SKM-1 treated with dmso at 0.1 percent for 144 hours (cell line): ENCODE data around the gene PPIB.

Experiments
- DNase-seq: peaks from one replicate; lab custom pipeline; 2025; ENCODE audit not compliant: unreplicated experiment; lab: John Stamatoyannopoulos, UW

Gene PPIB

DNA sequence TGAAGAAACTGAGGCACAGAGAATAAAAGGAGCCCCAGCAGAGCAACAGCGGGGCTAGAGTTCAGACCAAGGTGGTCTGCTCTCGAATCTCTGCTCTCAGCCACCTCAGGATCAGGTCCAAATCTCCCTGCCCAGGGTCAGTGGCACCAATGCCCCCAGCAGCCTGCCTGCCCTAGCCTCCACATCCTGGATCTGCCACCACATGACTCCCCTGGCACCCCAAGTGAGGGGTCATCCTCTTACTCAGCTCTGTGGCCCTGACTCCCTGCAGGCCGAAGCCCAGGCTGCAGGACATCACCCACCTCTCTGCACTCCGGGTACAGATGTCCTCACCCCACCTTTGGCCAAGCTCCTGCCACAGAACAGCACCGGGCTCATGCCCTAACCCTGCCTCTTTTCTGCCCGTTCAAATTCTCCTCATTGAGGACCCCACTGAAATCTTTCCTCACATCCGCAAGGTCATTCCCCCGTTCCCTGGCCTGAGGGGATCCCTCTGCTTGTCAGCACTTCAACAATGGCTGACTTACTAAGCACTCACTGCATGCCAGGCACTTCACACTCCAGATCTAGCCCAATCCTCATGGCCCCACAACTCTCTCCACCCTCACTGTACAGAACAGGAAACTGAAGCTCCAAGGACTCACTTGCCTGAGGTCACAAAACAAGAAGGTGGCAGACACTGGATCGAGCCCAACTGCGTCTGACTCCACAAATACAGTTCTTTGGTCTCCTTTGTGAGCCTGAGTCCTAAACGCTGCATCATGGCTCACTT lies 4.3 kb downstream of the PPIB start:
- DNase-seq = no peak

DNA sequence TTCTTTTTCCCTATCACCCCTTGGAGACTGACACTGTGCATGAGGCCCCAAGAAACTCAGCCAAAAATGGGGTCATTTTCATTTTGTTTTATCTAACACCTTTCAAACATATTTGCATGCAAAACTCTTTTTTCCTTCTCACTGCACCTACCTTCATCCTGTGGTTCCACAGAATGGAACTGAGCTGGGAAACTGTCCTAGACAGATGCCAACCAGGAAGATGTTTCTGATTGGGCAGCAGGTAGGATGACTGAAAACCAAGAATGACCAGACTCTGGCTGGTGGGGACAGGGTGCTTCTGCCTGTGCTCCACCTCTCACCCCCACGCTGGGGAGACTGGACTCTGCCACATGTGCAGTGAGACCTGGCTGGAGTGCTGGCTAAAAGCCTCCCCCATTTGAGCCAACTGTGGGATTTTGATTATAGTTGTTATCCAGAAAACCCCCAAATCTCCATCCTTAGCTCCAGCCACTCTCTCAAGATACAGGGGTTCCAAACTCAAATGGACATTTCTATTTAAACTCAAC lies 5.2 kb downstream of the PPIB start:
- DNase-seq = no peak

DNA sequence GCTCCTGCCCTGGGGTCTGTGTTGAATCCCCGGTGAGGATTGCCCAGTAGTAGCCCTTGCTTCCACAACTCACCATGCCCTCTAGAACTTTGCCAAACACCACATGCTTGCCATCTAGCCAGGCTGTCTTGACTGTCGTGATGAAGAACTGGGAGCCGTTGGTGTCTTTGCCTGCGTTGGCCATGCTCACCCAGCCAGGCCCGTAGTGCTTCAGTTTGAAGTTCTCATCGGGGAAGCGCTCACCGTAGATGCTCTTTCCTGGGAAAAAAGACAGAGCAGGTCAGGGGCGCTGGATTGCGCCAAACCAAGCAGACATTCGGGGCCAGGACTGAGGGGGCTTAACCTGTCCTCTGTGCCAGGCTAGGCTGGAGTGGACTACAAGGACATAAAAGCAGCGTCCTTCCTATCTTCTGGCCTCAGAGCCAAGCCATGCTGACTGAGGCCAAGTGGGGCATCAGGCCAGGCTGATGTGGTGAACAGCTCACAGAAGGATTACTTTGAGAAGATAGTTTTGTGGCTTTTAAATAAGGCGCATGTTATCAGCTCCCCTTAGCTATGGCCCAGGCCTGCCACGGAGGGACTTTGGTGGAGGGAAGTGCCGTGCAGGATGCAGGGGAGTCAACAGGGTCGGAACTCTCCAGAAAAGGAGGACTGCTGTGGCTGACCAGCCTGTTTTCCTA lies 6.0 kb downstream of the PPIB start:
- no peak for DNase-seq

DNA sequence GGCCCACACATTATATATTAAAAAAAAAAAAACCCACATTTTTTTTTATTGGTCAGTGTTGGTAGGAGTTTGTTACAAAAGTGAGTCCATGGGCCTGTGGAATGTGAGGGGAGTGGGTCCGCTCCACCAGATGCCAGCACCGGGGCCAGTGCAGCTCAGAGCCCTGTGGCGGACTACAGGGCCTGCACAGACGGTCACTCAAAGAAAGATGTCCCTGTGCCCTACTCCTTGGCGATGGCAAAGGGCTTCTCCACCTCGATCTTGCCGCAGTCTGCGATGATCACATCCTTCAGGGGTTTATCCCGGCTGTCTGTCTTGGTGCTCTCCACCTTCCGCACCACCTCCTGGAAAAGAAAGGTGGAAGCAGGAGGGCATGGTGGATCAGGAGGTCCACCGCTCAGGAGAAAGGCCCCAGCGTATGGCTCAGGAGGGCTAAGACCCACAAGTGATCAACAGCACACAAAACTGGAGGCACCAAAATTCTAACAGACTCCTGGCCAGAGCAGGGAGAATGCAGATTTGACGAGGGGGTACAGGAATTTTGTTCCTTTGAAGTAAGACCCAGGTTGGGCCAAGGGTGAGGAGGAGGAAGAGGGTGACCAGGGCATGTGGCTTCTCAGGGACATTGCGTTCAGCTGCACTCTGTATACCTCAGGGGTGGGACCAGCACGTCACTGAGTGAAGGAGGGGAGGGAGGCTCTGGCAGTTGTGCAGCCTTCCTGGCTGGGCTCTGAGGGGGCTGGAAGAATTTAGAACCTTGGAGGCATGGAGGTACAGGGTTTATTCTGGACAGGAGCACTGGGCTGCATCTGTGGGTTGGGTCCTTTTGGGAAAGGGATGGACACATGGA lies 6.8 kb downstream of the PPIB start:
- DNase-seq = no peak

DNA sequence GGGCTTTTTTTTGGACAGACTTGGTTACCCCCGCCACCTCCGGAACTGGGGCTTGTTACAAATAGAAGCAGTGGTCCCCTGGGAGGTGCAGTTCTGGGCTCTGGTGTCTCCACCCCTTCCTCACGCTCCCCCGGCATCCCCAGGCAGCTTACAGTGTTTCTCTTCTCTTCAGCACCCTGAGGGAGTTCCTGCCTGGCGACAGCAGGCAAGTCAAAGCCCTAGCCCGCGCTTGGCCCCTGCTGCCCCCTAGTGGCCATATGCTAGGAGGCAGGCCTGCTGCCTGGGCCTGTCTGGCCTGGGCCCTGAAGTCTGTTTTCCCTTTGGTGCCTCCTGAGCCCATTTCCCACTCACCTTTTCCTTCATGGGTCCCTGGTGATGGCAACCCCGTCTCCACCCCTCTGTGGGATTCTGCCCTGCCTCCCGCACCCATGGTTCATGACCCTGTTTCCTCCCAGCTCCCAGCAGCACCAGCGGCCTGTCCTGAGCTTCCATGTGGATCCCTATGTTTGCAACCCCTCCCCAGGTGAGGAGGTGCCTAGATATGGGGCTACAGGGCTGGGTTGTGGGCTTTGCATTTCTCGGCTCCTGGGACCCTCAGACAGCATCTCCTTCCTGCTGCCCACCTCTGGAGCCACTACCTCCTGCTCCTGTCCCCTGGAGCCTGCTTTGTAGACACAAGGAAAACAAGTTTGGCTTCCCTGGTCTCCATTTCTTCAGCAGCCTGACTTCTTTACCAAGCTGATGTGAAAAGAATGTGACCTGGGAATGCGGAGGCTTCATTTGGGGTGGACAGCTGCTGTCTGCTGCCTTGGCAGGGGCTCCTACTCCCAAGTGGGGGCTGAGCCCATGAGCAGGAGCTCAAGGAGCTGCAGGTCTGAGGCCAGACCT lies 9.1 kb downstream of the PPIB start:
- DNase-seq = peak; percentile 76

DNA sequence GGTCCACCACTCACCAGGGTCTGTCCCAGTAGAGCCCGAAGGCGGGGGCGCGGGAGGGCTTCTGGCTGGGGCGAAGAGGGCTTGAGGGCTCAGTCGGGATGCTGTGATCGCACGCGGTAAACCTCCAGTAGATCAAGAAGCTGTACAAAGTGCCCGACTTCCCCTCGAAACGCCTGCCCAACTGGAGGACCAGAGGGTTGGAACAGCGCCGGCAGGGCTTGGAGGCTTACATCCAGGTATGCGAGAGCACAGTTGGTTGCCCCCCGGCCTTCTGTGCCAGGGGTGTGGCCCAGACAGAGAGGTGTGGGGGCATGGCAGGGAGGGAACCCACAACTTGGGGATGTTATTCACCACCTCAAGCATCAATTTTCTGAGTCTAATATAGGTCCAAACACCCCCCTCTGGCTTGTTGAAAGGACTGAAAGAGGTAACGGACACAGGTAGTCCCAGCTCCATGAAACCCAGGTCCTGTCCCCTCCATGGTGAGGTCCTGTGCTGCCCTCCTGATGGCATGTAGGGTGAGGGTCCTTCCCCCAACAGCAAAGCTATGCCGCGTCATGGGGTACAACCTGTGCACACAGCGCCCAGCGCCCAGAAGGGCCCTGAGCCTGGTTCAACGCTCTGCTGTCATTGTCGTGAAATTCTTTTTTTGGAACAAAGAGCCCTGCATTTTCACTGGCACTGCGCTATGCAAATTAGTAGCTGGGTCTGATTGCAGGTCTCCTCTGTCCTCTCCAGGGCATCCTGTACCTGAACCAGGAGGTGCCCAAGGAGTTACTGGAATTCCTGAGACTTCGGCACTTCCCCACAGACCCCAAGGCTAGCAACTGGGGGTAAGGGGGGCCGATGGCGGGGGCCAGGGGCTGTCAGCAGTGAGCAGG lies 10.1 kb downstream of the PPIB start:
- DNase-seq = no peak

DNA sequence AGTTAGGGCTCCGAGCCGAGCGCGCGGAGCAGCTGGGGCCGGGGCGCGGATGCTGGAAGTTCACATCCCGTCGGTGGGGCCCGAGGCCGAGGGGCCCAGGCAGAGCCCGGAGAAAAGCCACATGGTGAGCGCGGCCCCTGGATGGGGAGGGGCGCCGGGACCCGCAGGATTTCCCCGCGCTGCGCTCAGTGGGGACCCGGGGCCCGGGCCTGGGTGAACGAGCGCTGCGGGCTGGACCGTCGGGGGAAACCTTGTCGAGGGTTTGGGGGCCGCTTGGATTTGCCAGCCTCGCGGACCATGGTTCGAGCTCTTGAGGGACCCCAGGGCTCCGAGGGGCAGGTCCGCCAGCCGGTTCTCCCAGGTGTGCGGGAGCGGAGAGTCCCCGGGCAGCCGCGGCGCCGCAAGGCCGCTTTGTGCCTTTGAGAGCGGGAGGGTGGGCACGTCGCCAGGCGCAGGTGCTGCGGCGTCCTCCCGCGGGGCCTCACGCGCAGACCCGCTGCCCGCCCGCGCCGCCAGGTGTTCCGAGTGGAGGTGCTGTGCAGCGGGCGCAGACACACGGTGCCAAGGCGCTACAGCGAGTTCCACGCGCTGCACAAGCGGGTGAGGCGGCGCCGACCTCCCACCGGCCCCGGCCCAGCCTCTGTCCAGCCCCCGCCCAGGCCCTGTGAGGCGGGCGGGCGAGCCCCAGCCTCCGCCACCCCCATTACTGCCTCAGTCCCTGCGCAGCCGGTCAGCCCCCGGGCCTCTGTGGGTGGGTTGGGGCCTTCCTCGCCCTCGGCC lies 10.9 kb downstream of the PPIB start, which contains the start of gene SNX22:
TSS of gene SNX22 (plus strand) at position 5 of the 780 bp plus-strand sequence. CDS start at position 50, 45 bp downstream.
- no peak for DNase-seq

DNA sequence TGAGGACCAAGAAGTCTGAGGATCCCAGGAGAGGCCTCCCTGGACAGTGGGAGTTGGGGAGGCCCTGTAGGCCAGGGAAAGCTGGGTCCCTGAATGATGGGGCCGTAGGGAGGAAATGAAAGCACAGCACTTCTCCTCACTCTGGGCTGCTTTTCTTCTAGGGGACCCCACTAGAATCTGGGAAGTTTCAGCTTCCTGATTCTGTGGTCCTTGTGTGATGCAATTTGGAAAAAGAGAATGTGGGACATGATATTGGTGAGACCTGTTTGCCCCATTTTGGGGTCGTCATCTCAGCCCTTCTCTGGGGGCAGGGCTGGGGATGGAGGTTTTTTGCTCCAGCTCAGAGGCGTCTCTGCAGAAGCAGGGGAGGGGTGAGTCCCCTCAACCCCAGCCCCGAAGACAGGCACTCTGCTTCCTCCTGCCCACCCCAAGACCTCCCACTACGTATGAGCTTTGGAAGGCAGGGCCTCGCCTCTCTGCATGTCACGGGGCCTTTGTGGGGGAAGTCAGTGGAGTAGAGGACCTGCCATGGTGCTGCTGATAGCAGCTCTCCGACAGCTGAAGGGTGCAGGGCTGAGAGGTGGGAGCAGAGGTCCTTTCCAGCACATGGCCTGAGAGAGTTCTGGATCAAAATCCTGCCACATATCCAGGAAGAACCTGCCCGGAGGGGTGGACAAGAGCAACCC lies 12.8 kb downstream of the PPIB start:
- no peak for DNase-seq

DNA sequence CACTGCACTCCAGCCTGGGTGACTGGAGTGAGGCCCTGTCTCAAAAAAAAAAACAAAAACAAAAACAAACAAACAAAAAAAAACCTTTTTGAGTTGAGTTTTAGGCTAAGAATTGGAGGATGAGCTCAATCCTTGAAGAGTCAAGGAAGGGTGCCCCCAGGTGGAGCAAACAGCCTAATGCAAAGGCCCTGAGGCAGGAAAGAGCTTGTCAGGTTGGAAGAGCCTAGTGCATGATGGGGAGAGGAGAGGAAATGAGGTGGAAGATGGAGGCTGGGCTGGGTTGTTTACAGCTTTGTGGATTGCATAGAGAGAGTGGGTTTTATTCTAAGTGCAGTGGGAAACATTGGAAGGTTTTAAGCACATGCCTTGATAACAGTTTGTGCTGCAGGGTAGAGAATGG lies 13.4 kb downstream of the PPIB start:
- peak; percentile 14 for DNase-seq

DNA sequence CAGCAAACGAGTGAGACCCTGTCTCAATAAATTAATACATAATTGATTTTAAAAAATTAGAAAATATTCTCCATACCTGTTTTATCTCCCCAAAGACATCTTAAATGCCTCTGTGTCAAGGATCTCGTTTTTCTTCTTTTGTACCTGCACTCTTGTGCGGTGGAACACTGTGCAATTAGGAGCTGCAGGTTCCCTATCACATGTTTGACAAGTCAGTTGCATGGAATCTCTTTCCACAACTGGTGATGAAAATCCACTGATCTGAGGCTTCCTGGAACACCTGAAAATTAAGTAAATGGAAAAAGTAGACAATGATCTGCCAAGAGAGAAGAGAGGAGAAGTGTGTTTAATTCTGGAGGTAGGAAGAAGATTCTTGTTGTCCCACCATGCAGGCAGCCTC lies 14.2 kb downstream of the PPIB start:
- no peak for DNase-seq

DNA sequence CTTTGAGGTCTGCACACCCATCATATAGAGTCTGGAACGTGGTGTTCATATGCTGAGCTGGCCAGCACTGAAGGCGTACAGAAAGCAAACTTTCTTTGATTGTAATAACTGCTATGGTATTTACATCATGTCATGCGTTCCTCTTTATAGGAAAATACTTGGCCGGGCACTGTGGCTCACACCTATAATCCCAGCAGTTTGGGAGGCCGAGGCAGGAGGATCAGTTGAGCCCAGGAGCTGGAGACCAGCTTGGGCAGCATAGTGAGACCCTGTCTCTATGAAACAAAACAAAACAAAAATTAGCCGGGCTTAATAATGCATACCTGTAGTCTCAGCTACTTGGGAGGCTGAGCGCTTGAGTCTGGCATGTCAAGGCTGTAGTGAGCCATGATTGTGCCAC lies 14.7 kb downstream of the PPIB start:
- no peak for DNase-seq

DNA sequence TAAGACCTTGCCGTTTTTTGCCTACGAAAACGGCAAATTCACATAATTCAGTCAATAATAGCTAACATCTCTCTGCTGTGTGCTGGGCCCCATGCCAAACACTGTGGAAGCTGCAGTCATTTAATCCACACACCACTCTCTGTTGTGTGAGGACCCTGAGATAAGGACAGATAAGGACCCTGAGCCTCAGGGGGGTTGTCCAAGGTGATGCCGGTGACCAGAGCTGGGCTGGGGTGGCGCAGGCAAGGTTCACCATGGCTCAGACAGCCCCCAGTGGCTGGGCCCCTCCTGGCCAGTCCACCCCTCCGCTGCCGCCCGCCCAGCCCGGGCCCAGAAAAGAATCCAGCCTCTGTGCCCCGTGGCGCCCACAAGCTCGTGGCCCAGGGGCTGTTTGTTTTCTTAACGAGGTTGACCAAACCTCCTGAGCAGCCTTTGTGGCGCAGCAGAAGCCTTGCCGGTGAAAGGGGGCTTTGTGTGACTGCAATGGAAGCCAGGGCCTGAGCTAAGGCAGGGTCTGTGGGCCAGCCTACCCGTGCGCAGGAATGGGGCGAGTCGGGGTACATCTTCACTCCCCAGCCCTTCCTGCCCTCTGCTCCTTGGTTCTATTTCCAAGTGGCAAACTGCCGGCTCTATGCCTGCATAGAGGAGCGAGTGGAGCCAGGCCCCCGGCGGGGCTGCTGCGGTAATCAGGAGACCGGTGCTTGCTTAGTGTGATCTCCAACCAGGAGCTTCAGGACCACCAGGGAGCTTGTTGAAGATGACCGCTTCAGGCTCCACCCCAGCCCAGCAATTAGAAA lies 15.7 kb downstream of the PPIB start:
- DNase-seq = no peak

DNA sequence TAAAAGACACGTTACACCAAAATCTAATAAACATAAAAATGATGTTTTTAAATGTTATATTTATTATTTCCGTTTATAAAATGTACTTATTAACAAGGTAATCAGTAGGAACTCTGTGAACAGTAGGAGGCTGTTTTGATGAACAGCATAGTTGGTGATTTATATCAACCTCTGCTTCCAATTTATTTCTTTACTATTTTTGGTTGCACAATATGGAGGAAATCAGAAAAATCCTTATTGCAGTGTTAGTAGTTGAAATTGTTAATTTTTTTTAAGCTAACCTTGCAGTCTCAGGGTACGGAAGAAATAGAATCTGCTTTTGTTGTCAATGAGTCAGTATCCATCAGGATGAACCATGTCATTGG lies 16.3 kb downstream of the PPIB start:
- no peak for DNase-seq

DNA sequence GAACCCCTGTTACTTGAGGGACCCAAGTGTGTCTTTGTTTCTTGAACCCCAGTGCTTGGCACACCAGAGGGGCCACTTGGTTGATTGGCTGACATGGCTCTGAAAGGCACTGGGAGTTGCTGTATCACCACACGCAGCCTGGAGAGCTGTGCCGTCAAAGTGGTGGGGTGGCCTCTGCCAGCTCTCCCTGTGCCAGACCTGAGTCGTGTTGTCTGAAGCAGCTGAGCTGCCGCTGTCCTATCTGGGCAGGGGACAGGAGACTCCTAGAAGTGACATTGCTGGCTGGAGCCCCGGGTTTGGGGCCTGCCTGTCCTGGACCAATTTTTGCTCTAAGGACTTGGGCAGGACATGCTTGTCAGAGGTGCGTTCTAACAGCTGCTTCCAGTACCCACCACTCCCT lies 16.8 kb downstream of the PPIB start:
- no peak for DNase-seq

DNA sequence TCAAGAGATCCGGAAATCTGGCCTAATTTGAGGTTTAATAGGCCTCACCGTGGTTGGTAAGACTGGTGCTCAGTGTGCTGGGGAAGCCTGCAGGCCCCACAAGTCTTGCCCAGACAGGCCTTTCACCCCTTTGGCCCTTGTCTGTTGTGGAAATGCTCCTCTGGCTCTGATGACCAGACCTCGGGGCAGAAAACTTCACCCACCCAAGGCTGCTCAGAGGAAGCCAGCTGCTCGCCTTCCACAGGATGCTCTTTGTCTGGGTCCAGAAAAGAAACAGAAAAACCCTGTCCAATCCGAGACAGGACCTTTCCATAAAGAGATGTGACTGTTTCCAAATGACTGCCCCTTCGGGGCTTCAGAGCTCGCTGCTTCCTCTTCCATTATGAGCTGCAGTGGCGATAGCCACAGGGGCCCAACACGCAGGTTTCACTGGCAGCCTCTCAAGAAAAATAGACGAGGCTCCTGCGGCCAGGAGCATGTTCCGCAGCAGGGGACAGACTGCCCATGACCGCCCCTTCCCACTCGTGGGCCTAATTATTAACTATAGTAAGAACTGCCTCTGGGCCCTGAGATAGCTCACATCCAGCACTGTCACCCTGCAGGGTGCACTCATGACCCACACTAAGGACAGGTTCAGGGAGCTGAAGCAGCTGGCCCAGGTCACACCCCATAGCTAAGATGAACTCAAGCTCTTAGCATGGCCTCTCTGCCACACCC lies 18.1 kb downstream of the PPIB start:
- DNase-seq = no peak

DNA sequence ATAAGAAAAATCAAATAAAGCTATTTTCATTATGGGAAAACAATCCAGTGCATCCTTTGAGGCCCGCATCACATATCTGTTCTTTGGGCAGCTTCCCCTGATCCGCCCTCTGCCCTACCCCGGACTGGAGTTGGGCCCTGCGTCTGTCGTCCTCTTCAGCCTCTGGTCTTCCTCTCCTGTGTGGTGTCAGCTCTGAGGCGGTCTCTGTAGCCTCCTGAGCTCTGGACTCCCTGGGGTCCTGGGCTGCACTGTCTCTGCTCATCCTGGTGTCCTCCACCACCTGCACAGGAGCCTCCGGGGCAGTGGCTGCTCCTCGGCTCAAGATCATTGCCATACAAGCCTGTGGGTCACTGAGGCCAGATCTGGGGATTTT lies 18.6 kb downstream of the PPIB start:
- DNase-seq = no peak

DNA sequence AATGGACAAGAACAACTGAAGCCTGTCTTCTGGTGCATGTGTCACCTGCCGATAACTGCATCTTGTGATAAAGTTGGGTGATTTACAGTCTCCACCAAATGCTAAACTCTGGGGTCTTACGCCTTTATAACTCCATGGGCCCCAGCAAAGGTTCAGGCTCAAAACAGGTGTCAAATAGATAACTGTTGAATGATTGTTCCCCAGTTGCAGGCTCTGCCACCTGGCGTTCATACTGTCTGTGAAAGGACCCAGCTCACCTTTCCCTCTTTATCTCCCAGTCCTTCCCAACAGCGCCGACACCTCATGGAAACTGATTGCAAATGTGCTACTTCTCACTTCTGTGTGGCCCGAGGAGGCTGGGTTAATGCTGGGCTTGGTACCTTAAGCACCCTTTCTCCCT lies 19.5 kb downstream of the PPIB start:
- DNase-seq = no peak
